CD4-positive, alpha-beta T cell treated with Interferon alpha-2 for 1 hour (primary cell): ENCODE measurements around the gene CD19.

Experiments
- DNase-seq, 2 donors: peaks; one replicate each; pipeline ENCODE4 v3.0.0-alpha.2; 2020 to 2022

Gene CD19

DNA sequence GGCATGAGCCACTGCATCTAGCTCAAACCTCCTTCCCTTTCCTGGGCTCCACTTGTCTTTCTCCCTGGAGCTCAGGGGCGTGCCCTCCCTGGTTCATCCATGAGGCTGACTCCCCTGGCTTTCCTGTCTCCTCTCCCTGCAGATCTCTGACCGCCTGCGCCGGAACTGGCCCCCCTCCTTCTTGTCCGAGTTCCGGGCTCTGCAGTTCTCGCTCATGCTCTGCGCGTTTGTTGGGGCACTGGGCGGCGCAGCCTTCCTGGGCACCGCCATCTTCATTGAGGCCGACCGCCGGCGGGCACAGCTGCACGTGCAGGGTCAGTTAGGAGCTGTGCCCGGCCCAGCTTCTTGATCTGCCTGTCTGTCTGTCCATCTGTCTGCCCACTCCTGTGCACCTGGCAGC, 51.9 kb downstream of the CD19 start:
- DNase-seq: no peak

DNA sequence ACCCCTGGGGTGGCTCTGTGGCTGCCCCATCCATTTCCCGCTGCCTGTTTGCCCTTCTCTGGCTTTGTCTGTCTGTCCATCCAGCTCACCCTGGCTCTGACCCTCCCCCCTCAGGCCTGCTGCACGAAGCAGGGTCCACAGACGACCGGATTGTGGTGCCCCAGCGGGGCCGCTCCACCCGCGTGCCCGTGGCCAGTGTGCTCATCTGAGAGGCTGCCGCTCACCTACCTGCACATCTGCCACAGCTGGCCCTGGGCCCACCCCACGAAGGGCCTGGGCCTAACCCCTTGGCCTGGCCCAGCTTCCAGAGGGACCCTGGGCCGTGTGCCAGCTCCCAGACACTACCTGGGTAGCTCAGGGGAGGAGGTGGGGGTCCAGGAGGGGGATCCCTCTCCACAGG, 52.3 kb downstream of the CD19 start:
- no peak for DNase-seq

DNA sequence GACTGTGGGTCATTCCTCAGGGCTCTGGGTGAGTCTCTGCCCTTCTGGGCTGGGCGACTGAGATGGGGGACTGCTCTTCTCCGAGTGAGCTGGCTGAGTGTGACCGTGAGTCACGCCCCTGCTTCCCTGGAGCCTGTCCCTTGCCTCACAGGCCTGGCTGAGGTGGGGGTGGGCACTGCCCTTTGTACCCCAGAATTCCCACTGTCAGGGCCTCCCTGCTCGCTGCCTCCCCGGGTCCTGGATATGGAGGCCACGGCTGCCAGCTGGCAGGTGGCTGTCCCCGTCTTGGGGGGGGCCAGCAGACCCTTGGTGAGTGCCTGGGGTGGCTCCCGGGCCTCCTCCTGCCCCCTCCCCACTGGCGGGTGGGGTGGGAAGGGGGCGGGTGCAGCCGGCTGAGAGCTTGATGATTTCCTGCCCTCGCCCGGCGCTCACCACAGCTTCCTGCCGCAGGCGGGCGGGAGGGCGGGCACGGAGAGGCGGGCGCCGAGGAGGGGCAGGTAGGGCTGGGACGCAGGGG, 52.9 kb downstream of the CD19 start, which contains the start of gene LAT:
Gene LAT (plus strand): TSS at position 434 of the 517 bp plus-strand sequence. CDS start 366 bp downstream, outside the sequence.
- peak; percentile 64 to 81 for DNase-seq

DNA sequence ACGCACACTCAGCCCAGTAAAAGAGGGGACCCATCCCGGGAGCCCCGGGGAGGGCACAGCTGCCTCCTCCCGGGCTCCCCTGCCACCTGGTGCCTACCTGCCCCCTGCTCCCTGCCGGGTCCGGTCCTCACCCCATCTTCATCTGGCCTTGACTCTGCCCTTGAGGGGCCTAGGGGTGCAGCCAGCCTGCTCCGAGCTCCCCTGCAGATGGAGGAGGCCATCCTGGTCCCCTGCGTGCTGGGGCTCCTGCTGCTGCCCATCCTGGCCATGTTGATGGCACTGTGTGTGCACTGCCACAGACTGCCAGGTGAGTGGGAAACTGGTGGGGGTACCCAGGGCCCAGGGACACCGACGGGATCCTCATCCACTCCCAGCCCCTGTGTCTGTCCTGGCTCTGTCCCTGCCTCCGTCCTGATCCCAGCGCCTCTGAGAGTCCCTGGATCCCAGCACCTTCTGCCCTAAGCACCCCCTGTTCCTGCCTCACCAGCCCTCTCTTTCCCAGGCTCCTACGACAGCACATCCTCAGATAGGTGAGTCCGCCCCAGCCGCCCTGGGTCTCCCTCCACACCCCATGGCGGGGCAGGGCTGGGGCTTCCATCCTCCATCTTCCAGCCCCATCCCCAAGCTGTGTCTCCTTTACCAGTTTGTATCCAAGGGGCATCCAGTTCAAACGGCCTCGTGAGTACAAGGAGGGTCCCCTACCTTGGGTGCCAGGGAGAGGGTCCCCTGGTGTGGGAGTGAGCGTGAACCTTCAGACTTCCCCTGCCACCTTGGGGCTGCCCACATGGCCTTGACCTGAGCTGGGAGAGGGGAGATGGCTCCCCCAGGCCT, 53.7 kb downstream of the CD19 start:
- DNase-seq: no peak

DNA sequence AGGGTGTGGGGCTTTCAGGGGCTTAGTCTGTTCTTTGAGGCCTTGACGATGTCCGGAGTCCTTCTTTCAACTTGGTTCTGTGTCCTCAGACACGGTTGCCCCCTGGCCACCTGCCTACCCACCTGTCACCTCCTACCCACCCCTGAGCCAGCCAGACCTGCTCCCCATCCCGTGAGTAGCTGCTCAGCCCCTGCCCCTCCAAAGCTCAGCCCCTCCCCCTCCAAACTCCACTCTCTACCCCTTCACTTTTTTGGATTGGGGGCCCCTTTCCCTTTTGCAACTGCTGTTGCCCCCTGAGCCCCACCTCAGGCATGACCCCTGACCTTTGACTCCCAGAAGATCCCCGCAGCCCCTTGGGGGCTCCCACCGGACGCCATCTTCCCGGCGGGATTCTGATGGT, 54.3 kb downstream of the CD19 start:
- DNase-seq: no peak

DNA sequence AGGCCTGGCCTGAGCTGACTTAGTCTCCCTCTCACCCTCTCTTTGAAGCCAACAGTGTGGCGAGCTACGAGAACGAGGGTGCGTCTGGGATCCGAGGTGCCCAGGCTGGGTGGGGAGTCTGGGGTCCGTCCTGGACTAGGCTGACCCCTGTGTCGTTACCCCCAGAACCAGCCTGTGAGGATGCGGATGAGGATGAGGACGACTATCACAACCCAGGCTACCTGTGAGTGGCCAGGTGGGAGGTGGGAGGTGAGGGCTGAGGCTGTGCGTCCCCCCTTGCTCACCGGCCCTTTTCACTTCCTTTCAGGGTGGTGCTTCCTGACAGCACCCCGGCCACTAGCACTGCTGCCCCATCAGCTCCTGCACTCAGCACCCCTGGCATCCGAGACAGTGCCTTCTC, 54.7 kb downstream of the CD19 start:
- no peak for DNase-seq

DNA sequence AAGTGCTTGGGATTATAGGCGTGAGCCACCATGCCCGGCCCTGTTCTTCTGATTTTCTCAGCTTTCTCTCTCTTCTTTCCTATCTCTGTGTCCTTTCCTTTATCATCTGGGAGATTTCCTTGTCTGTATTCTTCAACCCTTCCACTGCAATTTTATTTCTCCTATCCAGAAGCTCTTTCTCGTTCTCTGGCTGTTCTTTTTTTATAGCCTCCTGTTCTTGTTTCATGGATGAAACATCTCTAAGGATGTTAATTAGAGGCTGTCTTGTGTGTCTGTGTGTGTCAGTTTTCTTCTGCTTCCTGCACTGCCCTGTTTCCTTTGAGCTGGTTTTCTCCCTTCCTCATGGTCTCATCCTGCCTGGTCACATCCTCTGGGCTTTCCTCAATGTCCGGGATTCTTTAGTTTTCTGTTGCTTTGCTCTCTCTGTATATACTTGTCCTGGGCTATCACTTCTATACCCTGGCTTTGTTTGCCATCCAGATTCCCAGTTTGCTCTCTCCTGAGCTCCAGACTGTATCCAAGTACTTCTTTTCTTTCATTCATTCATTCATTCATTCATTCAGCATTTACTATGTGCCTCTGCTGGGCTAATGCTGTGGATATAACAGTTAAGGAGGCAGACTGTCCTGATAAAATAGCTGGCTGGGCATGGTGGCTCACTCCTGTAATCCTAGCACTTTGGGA, 55.5 kb downstream of the CD19 start:
- DNase-seq: no peak
